GM21381 (cell line): ENCODE results near the gene PTPRJ.
"Not testable (repeated sequence)": the region's sequence is repeated elsewhere in the genome, so short reads cannot be mapped to it uniquely, and the experiment has no call there.

Experiments
- ATAC-seq: cut with Tn5 transposase; IDR thresholded peaks from one replicate; pipeline ENCODE4 v1.9.1; 2021; ENCODE audit warnings: mild to moderate bottlenecking, moderate library complexity; ENCODE audit not compliant: unreplicated experiment

The PTPRJ gene

DNA sequence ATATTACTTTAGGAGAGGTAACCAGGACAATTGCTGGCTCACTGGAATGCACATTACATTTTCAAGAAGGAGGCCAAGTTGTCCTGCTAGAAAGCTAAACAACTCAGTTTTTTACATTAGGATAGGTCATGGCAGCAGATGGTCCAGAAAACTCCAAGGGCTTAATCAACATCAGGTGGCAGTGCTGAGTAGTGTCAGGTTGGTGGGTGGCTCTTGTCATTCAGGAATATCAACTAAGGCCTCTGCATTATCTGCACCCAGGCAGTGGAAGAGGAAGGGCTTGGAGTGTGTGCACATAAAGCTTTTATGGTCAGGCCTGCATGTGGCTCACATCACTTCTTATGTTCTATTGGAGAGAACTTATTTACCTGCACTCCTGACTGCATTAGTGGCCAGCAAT lies 204.1 kb downstream of the PTPRJ start:
- ATAC-seq, result no peak

DNA sequence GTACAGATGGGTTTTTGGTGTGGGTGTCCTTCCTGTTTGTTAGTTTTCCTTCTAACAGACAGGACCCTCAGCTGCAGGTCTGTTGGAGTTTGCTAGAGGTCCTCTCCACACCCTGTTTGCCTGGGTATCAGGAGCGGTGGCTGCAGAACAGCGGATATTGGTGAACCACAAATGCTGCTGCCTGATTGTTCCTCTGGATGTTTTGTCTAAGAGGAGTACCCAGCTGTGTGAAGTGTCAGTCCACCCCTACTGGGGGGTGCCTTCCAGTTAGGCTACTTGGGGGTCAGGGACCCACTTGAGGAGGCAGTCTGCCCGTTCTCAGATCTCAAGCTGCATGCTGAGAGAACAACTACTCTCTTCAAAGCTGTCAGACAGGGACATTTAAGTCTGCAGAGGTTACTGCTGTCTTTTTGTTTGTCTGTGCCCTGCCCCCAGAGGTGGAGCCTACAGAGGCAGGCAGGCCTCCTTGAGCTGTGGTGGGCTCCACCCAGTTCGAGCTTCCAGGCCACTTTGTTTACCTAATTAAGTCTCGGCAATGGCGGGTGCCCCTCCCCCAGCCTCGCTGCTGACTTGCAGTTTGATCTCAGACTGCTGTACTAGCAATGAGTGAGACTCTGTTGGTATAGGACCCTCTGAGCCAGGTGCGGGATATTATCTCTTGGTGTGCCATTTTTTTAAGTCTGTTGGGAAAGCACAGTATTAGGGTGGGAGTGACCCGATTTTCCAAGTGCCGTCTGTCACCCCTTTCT lies 210.7 kb downstream of the PTPRJ start:
- not testable (repeated sequence) for ATAC-seq

DNA sequence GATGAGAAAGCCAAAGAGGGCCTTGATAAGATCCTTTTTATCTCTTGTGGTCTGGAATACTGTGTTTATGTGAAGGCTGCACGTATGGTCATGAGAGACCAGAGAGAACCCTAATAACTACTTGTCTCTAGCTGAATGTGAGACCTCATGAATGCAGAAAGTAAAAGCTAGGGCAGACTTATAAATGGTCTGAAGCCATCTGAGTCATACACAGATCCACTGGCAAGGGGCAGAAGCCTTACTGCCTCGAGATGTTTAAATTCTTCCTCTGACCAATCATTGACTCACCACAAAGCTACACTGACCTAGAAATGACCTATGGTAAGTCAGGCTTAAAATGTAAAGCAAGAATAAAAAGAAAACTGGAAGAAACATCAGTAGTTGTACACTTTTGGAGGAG lies 213.5 kb downstream of the PTPRJ start:
- no peak for ATAC-seq

DNA sequence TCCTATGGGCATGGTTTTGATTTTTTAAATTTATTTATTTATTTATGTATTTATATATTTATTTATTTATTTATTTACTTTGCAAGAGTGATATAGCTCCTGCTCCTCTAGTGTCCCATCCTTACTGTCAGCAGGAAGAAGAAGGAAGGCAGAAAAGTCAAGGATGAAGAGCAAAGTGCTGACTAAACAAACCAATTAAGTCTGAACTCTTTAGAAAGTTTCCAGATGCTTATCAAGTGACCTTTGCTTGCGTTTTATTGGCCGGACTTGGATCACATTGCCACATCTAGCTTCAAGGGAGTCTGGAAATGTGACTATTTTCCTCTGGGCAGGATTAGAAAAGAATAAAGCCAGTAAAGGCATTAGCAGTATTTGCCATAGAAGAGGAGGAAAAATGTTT lies 227.5 kb downstream of the PTPRJ start:
- ATAC-seq, result no peak

DNA sequence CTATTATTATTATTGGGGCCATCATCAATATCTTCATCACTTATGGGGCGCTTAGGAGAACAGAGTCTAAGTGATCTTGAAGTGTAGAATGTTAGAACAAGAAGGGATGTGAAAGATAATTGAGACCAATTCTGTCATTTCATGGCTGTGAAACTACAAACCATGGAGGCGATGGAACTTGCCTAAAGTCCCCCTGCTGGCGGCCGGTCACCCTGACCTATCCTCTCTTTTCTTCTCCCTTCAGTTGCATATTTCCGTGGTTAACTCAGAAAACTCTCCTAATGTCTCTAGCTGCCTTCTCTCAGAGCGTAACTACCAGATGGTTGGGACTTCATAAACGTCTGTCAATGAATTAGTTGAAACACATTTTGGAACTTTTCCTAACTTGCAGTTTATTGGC lies 229.7 kb downstream of the PTPRJ start:
- ATAC-seq, result no peak

DNA sequence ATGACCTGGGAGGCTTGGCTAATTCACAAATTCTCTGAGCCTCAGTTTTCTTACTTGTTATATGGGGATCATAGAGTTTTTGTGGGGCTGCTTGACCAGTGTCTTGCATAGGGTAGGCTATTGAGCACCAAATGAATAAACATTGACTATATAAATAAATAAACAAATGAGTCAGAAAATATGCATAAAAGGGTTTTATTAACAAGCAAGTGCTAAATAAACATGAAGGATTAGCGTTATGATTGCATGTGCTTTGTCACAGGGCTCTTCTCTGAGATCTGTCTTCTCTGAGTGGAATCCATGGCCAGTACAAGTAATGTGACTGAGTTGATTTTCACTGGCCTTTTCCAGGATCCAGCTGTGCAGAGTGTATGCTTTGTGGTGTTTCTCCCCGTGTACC lies 236.2 kb downstream of the PTPRJ start, which contains the start of gene OR4B1:
Gene OR4B1 (plus strand): TSS at position 301 of the 400 bp plus-strand sequence. CDS start 0 bp downstream, at position 301.
- no peak for ATAC-seq
